ENCODE results near the gene MYADM.

DNA sequence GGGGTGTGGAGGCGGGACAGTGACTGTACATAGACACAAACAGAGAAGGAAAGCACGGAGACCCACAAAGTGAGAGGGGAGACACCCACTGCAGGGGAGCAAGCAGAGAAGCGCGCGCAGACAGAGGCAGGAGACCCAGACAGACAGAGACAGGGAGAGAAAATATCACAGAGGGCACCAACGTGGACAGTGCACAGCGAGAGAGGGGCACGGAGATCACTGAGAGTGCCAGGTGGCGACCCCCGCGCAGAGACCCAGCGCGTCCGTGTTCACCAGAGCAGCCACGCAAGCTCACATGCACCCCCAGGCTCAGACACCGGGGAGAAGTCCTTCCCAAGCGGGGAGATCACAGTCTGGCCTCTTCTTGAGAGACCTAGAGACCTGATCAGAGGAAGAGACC is 40.0 kb downstream of the MYADM start:
- TF ChIP-seq HNF4A (conservative IDR thresholded peaks at IDR 0.05), result no peak
- TF ChIP-seq, protein P1, sequence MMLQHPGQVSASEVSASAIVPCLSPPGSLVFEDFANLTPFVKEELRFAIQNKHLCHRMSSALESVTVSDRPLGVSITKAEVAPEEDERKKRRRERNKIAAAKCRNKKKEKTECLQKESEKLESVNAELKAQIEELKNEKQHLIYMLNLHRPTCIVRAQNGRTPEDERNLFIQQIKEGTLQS (IDR thresholded peaks at IDR 0.05), result no peak
- TF ChIP-seq SP1 (IDR thresholded peaks at IDR 0.05), result no peak
- TF ChIP-seq, protein P2, sequence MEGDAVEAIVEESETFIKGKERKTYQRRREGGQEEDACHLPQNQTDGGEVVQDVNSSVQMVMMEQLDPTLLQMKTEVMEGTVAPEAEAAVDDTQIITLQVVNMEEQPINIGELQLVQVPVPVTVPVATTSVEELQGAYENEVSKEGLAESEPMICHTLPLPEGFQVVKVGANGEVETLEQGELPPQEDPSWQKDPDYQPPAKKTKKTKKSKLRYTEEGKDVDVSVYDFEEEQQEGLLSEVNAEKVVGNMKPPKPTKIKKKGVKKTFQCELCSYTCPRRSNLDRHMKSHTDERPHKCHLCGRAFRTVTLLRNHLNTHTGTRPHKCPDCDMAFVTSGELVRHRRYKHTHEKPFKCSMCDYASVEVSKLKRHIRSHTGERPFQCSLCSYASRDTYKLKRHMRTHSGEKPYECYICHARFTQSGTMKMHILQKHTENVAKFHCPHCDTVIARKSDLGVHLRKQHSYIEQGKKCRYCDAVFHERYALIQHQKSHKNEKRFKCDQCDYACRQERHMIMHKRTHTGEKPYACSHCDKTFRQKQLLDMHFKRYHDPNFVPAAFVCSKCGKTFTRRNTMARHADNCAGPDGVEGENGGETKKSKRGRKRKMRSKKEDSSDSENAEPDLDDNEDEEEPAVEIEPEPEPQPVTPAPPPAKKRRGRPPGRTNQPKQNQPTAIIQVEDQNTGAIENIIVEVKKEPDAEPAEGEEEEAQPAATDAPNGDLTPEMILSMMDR (IDR thresholded peaks at IDR 0.05; ENCODE audit: low read depth, low read length, missing input control), result no peak
- no peak for TF ChIP-seq TAF1 (conservative IDR thresholded peaks at IDR 0.05)
- TF ChIP-seq RXRA (IDR thresholded peaks at IDR 0.05), result no peak
- TF ChIP-seq YY1 (IDR thresholded peaks at IDR 0.05), result no peak
- no peak for TF ChIP-seq GABPA (IDR thresholded peaks at IDR 0.05 in 1 of 2, conservative IDR thresholded peaks at IDR 0.05 in 1 of 2)
- TF ChIP-seq, protein P3, sequence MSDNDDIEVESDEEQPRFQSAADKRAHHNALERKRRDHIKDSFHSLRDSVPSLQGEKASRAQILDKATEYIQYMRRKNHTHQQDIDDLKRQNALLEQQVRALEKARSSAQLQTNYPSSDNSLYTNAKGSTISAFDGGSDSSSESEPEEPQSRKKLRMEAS (IDR thresholded peaks at IDR 0.05), result no peak
